Spleen (tissue), 7 donors: Measurements from ENCODE around the gene DRGX.

Source experiments
- POLR2A ChIP-seq, 3 donors: fragments of 450-650 bp; IDR thresholded peaks; one replicate each; pipeline ENCODE4 v1.5.1; 2017; ENCODE audit warnings: antibody characterized with exemption in 3 of 3, mild to moderate bottlenecking in 1 of 3
- POLR2AphosphoS5 ChIP-seq, 3 donors: sonication (generic); formaldehyde crosslinking; IDR thresholded peaks; one replicate each; pipeline ENCODE4 v1.5.1; 2017; ENCODE audit warnings: antibody characterized with exemption in 3 of 3
- TF ChIP-seq, protein P1 (sequence below), 11 experiments: fragments of 200-600 bp in 7 of 11; fragments of 450-650 bp in 4 of 11; sonication (generic) in 4 of 11; IDR thresholded peaks in 8 of 11; conservative IDR thresholded peaks in 3 of 11; 1 replicate in 7 of 11; 2 replicates in 4 of 11; pipeline versions ENCODE4 v1.4.0 to v1.8.0; 2016 to 2021; ENCODE audit warnings: antibody characterized with exemption in 11 of 11, inconsistent platforms in 4 of 11, mild to moderate bottlenecking in 1 of 11
- donor health status: DM: no; HTN: no; CAD: no; lungs with moderate emphysema.
- donor health status: DM: no; HTN: no; CAD: no.
- donor health status: DM: no; HTN: no; CAD: no.

DNA sequence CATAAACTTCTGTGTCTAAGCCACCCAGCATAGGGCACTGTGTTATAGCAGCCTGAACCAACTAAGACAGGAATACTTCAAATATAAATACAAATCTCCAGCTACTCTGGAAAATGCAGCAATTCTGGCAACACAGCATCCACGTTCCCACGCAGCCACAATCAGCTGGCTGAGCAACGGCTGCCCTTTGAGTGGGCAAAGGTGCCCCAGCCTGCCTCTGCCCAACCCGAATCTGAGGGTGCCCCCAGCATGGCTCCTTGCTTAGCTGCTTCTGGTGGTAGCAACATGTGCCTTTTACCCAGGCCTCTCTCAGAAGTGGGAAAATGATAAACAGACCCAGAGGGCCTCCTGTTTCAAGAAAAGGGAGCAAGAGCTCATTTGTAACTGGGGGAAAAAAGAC is 12.0 kb downstream of the DRGX start:
- TF ChIP-seq, protein P1, sequence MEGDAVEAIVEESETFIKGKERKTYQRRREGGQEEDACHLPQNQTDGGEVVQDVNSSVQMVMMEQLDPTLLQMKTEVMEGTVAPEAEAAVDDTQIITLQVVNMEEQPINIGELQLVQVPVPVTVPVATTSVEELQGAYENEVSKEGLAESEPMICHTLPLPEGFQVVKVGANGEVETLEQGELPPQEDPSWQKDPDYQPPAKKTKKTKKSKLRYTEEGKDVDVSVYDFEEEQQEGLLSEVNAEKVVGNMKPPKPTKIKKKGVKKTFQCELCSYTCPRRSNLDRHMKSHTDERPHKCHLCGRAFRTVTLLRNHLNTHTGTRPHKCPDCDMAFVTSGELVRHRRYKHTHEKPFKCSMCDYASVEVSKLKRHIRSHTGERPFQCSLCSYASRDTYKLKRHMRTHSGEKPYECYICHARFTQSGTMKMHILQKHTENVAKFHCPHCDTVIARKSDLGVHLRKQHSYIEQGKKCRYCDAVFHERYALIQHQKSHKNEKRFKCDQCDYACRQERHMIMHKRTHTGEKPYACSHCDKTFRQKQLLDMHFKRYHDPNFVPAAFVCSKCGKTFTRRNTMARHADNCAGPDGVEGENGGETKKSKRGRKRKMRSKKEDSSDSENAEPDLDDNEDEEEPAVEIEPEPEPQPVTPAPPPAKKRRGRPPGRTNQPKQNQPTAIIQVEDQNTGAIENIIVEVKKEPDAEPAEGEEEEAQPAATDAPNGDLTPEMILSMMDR (IDR thresholded peaks at IDR 0.05 in 8 of 11, conservative IDR thresholded peaks at IDR 0.05 in 3 of 11), result no peak
- TF ChIP-seq POLR2AphosphoS5 (IDR thresholded peaks at IDR 0.05) (no peak), POLR2A (IDR thresholded peaks at IDR 0.05) (no peak)
